ENCODE data around the gene NUP88. TPM values are rescaled to one million over a fixed set of nuclear protein-coding genes. Genes with fewer than 3 reads are reported as not detected.

NUP88 gene
- polyA plus RNA-seq, 1 donor from 2014 or later: 86.5 TPM

DNA sequence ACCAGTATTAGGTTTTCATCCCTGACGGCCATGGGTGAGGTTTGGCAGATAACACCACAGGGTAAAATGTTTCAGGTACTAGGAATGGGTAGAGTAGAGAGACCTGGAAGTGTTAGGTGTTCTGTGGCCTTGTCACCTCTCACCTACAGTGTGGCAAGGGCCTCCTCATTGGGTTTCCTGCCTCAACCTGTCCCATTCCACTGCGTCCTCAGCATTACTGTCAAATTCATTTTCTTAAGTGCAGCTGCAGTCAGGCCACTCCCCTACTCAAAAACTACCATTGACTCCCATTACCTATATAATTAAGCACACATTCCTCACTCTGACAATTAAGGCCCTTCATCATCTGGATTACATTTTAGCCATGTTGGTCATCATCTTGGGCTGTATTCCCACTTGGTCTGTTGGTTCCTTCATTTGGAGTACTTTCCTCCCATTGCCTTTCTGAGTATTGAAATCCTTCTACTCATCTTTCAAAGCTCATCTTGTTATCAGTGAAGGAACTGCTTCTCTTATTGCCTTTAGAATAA is 64.5 kb downstream of the NUP88 start:
- Histone ChIP-seq H3K27me3 (ENCODE audit: insufficient read depth, low read depth, low read length) (no peaks in the 10 kb centered on the region), H3F3A (ENCODE audit: insufficient read depth, low read length, poor library complexity, severe bottlenecking) (no peaks in the 10 kb centered on the region), H3K9me2 (ENCODE audit: insufficient read depth, low read length) (no peaks in the 10 kb centered on the region), H4K20me1 (ENCODE audit: insufficient read depth) (no peaks in the 10 kb centered on the region), H3K27ac (ENCODE audit: low read length) (no peak overlapping the region), H3K79me2 (replicated peaks; ENCODE audit: insufficient read depth, low read length) (peaks cover 3% of the 10 kb centered on the region), H3K4me2 (ENCODE audit: low read length) (no peak overlapping the region), H3K9me3 (ENCODE audit: low read length) (no peaks in the 10 kb centered on the region), H2AFZ (ENCODE audit: low read depth, low read length) (no peak overlapping the region), H3K4me3 (ENCODE audit: low read length) (no peak overlapping the region), H3K36me3 (ENCODE audit: insufficient read depth, low read length) (no peaks in the 10 kb centered on the region), H3K9ac (ENCODE audit: low read length) (no peak overlapping the region)
- TF ChIP-seq EZH2 (IDR thresholded peaks at IDR 0.05; ENCODE audit: borderline replicate concordance, insufficient read depth, low read length, poor library complexity, severe bottlenecking) (no peak), TAF1 (IDR thresholded peaks at IDR 0.05; ENCODE audit: low read depth) (no peak), POLR2AphosphoS5 (IDR thresholded peaks at IDR 0.05) (no peak), SMC3 (conservative IDR thresholded peaks at IDR 0.05; ENCODE audit: poor library complexity) (no peak), MXI1 (conservative IDR thresholded peaks at IDR 0.05; ENCODE audit: poor library complexity, severe bottlenecking) (no peak), RAD21 (conservative IDR thresholded peaks at IDR 0.05) (no peak)
- TF ChIP-seq, protein P1, sequence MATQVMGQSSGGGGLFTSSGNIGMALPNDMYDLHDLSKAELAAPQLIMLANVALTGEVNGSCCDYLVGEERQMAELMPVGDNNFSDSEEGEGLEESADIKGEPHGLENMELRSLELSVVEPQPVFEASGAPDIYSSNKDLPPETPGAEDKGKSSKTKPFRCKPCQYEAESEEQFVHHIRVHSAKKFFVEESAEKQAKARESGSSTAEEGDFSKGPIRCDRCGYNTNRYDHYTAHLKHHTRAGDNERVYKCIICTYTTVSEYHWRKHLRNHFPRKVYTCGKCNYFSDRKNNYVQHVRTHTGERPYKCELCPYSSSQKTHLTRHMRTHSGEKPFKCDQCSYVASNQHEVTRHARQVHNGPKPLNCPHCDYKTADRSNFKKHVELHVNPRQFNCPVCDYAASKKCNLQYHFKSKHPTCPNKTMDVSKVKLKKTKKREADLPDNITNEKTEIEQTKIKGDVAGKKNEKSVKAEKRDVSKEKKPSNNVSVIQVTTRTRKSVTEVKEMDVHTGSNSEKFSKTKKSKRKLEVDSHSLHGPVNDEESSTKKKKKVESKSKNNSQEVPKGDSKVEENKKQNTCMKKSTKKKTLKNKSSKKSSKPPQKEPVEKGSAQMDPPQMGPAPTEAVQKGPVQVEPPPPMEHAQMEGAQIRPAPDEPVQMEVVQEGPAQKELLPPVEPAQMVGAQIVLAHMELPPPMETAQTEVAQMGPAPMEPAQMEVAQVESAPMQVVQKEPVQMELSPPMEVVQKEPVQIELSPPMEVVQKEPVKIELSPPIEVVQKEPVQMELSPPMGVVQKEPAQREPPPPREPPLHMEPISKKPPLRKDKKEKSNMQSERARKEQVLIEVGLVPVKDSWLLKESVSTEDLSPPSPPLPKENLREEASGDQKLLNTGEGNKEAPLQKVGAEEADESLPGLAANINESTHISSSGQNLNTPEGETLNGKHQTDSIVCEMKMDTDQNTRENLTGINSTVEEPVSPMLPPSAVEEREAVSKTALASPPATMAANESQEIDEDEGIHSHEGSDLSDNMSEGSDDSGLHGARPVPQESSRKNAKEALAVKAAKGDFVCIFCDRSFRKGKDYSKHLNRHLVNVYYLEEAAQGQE (IDR thresholded peaks at IDR 0.05; ENCODE audit: borderline replicate concordance): no peak
- TF ChIP-seq, protein P2, sequence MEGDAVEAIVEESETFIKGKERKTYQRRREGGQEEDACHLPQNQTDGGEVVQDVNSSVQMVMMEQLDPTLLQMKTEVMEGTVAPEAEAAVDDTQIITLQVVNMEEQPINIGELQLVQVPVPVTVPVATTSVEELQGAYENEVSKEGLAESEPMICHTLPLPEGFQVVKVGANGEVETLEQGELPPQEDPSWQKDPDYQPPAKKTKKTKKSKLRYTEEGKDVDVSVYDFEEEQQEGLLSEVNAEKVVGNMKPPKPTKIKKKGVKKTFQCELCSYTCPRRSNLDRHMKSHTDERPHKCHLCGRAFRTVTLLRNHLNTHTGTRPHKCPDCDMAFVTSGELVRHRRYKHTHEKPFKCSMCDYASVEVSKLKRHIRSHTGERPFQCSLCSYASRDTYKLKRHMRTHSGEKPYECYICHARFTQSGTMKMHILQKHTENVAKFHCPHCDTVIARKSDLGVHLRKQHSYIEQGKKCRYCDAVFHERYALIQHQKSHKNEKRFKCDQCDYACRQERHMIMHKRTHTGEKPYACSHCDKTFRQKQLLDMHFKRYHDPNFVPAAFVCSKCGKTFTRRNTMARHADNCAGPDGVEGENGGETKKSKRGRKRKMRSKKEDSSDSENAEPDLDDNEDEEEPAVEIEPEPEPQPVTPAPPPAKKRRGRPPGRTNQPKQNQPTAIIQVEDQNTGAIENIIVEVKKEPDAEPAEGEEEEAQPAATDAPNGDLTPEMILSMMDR (IDR thresholded peaks at IDR 0.05; ENCODE audit: poor library complexity, severe bottlenecking): no peak

DNA sequence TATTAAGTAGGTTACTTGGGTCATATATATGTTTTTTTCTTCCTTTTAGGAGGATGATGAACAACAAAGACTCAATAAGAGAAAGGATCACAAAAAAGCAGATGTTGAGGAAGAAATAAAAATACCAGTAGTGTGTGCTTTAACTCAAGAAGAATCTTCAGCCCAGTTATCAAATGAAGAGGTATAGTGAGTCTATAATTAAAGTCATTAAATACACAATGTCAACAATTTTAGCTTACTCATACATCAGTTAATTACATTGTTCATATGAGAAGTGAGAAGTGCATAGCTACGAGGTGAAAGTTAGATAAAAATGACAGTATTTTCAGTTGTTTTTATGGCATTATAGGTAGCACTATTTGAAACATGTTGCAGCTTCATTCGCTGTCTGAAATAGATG is 65.2 kb downstream of the NUP88 start:
- TF ChIP-seq, protein P1 (IDR thresholded peaks at IDR 0.05; ENCODE audit: borderline replicate concordance): no peak
- TF ChIP-seq, protein P2 (IDR thresholded peaks at IDR 0.05; ENCODE audit: poor library complexity, severe bottlenecking): no peak
- TF ChIP-seq POLR2AphosphoS5 (IDR thresholded peaks at IDR 0.05): no peak
- no peak for TF ChIP-seq SMC3 (conservative IDR thresholded peaks at IDR 0.05; ENCODE audit: poor library complexity)
- TF ChIP-seq EZH2 (IDR thresholded peaks at IDR 0.05; ENCODE audit: borderline replicate concordance, insufficient read depth, low read length, poor library complexity, severe bottlenecking): no peak
- TF ChIP-seq RAD21 (conservative IDR thresholded peaks at IDR 0.05): no peak
- TF ChIP-seq TAF1 (IDR thresholded peaks at IDR 0.05; ENCODE audit: low read depth): no peak
- TF ChIP-seq EP300 (conservative IDR thresholded peaks at IDR 0.05; ENCODE audit: poor library complexity, severe bottlenecking): no peak
- no peak for TF ChIP-seq MXI1 (conservative IDR thresholded peaks at IDR 0.05; ENCODE audit: poor library complexity, severe bottlenecking)
- Histone ChIP-seq H3K4me3 (ENCODE audit: low read length) (no peak overlapping the region), H3K9me3 (ENCODE audit: low read length) (no peaks in the 10 kb centered on the region), H3K27me3 (ENCODE audit: insufficient read depth, low read depth, low read length) (no peaks in the 10 kb centered on the region), H3K27ac (ENCODE audit: low read length) (no peak overlapping the region), H3K36me3 (ENCODE audit: insufficient read depth, low read length) (no peaks in the 10 kb centered on the region), H3K79me2 (replicated peaks; ENCODE audit: insufficient read depth, low read length) (no peaks in the 10 kb centered on the region), H3K9ac (ENCODE audit: low read length) (no peak overlapping the region), H3K9me2 (ENCODE audit: insufficient read depth, low read length) (no peaks in the 10 kb centered on the region), H2AFZ (ENCODE audit: low read depth, low read length) (no peak overlapping the region), H4K20me1 (ENCODE audit: insufficient read depth) (no peaks in the 10 kb centered on the region), H3K4me2 (ENCODE audit: low read length) (no peak overlapping the region), H3F3A (ENCODE audit: insufficient read depth, low read length, poor library complexity, severe bottlenecking) (no peaks in the 10 kb centered on the region)
